Measurements from ENCODE around the gene MICU1. TPM values are rescaled to one million over a fixed set of nuclear protein-coding genes. Genes with fewer than 3 reads are reported as not detected.
A peak's percentile ranks its signal among the peaks of the same experiment; 100 is the strongest.

MICU1 gene
- total RNA-seq, 1 donor from 2014 or later = 58.2 TPM

GRCh38 chr10:72598769-72599701 is 26.8 kb downstream of the MICU1 start:
- no peaks in the 10 kb centered on the region for H3K27me3 Mint-ChIP-seq (ENCODE audit: low read depth)
- H3K27ac Mint-ChIP-seq = no peak overlapping the region
- peaks cover 3% of the 10 kb centered on the region for H3K4me1 Mint-ChIP-seq
- H3K4me3 Mint-ChIP-seq = no peak overlapping the region
- peaks cover 13% of the 10 kb centered on the region for H3K36me3 Mint-ChIP-seq
- H3K9me3 Mint-ChIP-seq = peaks cover 1% of the 10 kb centered on the region
- TF ChIP-seq CTCF (IDR thresholded peaks at IDR 0.05; ENCODE audit: unreplicated experiment) = no peak
- DNase-seq (ENCODE audit: low spot score in 2 of 2, unreplicated experiment in 2 of 2) = no peak

GRCh38 chr10:72597897-72598296 is 28.0 kb downstream of the MICU1 start:
- Mint-ChIP-seq H3K27ac (no peak overlapping the region), H3K36me3 (peaks cover 21% of the 10 kb centered on the region), H3K4me1 (peaks cover 3% of the 10 kb centered on the region), H3K27me3 (ENCODE audit: low read depth) (no peaks in the 10 kb centered on the region), H3K9me3 (peaks cover 12% of the 10 kb centered on the region), H3K4me3 (no peak overlapping the region)
- no peak for DNase-seq (ENCODE audit: low spot score in 2 of 2, unreplicated experiment in 2 of 2)
- TF ChIP-seq CTCF (IDR thresholded peaks at IDR 0.05; ENCODE audit: unreplicated experiment) = no peak

DNA sequence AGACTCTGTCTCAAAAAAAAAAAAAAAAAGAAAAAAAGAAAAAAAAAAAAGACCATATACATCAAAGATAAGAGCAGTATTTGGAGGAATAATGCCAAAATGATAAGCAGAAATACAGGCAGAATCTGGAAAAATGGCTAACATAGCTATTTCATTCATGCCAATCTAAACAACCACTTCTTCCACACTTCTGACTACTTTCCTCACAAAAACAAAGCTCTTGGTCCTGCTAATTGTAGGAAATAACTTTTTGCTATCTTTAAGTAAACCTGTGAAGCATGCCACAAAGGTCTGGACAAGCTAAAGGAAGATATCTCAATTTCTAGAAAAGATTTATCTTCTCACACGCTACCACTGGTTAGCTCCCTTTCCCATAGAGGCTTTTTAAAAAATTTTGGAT is 30.4 kb downstream of the MICU1 start:
- peaks cover 24% of the 10 kb centered on the region for H3K9me3 Mint-ChIP-seq
- DNase-seq (ENCODE audit: low spot score in 2 of 2, unreplicated experiment in 2 of 2) = no peak
- no peak overlapping the region for H3K4me3 Mint-ChIP-seq
- H3K27me3 Mint-ChIP-seq (ENCODE audit: low read depth) = no peaks in the 10 kb centered on the region
- TF ChIP-seq CTCF (IDR thresholded peaks at IDR 0.05; ENCODE audit: unreplicated experiment) = no peak
- no peak overlapping the region for H3K27ac Mint-ChIP-seq
- peaks cover 35% of the 10 kb centered on the region for H3K36me3 Mint-ChIP-seq
- peaks cover 3% of the 10 kb centered on the region for H3K4me1 Mint-ChIP-seq

DNA sequence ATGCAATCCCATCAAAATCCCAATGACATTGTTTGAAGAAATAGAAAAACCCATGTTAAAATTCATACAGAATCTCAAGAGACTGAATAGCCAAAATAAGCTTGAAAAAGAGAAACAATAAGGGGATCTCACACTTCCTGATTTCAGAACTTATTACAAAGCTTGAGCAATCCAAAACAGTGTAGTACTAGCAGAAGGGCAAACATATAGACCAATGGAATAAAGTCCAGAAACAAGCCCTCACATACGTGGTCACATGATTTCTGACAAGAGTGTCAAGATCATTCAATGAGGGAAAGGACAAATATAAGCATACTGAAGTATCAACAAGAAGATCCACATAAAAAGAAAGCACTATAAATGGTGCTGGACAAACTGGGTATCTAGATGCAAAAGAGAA is 31.9 kb downstream of the MICU1 start:
- peaks cover 24% of the 10 kb centered on the region for H3K9me3 Mint-ChIP-seq
- H3K27ac Mint-ChIP-seq = no peak overlapping the region
- H3K27me3 Mint-ChIP-seq (ENCODE audit: low read depth) = no peaks in the 10 kb centered on the region

GRCh38 chr10:72588266-72588665 is 37.6 kb downstream of the MICU1 start:
- peaks cover 26% of the 10 kb centered on the region for H3K36me3 Mint-ChIP-seq
- DNase-seq (ENCODE audit: low spot score in 2 of 2, unreplicated experiment in 2 of 2) = no peak
- H3K27me3 Mint-ChIP-seq (ENCODE audit: low read depth) = no peaks in the 10 kb centered on the region
- peaks cover 15% of the 10 kb centered on the region for H3K9me3 Mint-ChIP-seq
- no peak for TF ChIP-seq CTCF (IDR thresholded peaks at IDR 0.05; ENCODE audit: unreplicated experiment)
- H3K4me1 Mint-ChIP-seq = peaks cover 9% of the 10 kb centered on the region
- H3K27ac Mint-ChIP-seq = peak overlapping the region; percentile 8
- H3K4me3 Mint-ChIP-seq = no peak overlapping the region

More for the DNA sequence above, 31.9 kb downstream of the MICU1 start:
- no peak for TF ChIP-seq CTCF (IDR thresholded peaks at IDR 0.05; ENCODE audit: unreplicated experiment)
- peaks cover 39% of the 10 kb centered on the region for H3K36me3 Mint-ChIP-seq
- H3K4me1 Mint-ChIP-seq = no peaks in the 10 kb centered on the region
- H3K4me3 Mint-ChIP-seq = no peak overlapping the region
- DNase-seq (ENCODE audit: low spot score in 2 of 2, unreplicated experiment in 2 of 2) = no peak

Data from mesothelial cell of epicardium (in vitro differentiated cells).